SHP77 (cell line): ENCODE measurements around the gene SNRPD2.

Experiments
- DNase-seq, 2 experiments: peaks; one replicate each; lab custom pipeline; 2025; lab: John Stamatoyannopoulos, UW

Gene SNRPD2

GRCh38 chr19:45657520-45658167 lies 34.1 kb downstream of the SNRPD2 start:
- DNase-seq, result peak; percentile 49 to 63

- DNase-seq, result no peak
Measured at GRCh38 chr19:45655073-45655472, 36.7 kb downstream of the SNRPD2 start.

- no peak for DNase-seq
Measured at GRCh38 chr19:45653634-45654033, 38.1 kb downstream of the SNRPD2 start.

GRCh38 chr19:45650722-45651121 lies 41.0 kb downstream of the SNRPD2 start:
- no peak for DNase-seq

GRCh38 chr19:45646345-45646698 lies 45.4 kb downstream of the SNRPD2 start:
- no peak for DNase-seq

- DNase-seq, result peak; percentile 93 to 95
Measured at GRCh38 chr19:45645631-45646344, 46.0 kb downstream of the SNRPD2 start.

- no peak for DNase-seq
Measured at GRCh38 chr19:45645068-45645630, 46.6 kb downstream of the SNRPD2 start.

GRCh38 chr19:45643927-45644771 lies 47.6 kb downstream of the SNRPD2 start:
- DNase-seq, result no peak

GRCh38 chr19:45643024-45643926 lies 48.5 kb downstream of the SNRPD2 start:
- DNase-seq, result peak; percentile 81 to 84

- DNase-seq, result peak; percentile 92 to 94
Measured at GRCh38 chr19:45641274-45642105, 50.3 kb downstream of the SNRPD2 start.

- peak in 1 of 2 experiments; percentile 51 for DNase-seq
Measured at GRCh38 chr19:45640849-45641273, 50.9 kb downstream of the SNRPD2 start.

GRCh38 chr19:45638930-45639729 lies 52.6 kb downstream of the SNRPD2 start, which contains the start of gene EML2:
TSS of gene EML2 (minus strand) at chr19:45639397. CDS start at chr19:45639376, 21 bp downstream.
- DNase-seq, result peak; percentile 17 to 40

GRCh38 chr19:45637890-45638667 lies 53.7 kb downstream of the SNRPD2 start:
- DNase-seq, result no peak
